Stimulated activated CD4-positive, alpha-beta T cell treated with anti-CD3 and anti-CD28 coated beads, TNF-alpha, amount 100 ng/mL, for 48 hours (primary cell): ENCODE measurements around the gene BAX.
A peak's percentile ranks its signal among the peaks of the same experiment; 100 is the strongest.
"Not testable (repeated sequence)": the region's sequence is repeated elsewhere in the genome, so short reads cannot be mapped to it uniquely, and the experiment has no call there.

Experiments
- DNase-seq, 3 donors: peaks; one replicate each; pipeline ENCODE4 v3.0.0-alpha.2; 2020; ENCODE audit warnings: low read depth in 3 of 3

Gene BAX

DNA sequence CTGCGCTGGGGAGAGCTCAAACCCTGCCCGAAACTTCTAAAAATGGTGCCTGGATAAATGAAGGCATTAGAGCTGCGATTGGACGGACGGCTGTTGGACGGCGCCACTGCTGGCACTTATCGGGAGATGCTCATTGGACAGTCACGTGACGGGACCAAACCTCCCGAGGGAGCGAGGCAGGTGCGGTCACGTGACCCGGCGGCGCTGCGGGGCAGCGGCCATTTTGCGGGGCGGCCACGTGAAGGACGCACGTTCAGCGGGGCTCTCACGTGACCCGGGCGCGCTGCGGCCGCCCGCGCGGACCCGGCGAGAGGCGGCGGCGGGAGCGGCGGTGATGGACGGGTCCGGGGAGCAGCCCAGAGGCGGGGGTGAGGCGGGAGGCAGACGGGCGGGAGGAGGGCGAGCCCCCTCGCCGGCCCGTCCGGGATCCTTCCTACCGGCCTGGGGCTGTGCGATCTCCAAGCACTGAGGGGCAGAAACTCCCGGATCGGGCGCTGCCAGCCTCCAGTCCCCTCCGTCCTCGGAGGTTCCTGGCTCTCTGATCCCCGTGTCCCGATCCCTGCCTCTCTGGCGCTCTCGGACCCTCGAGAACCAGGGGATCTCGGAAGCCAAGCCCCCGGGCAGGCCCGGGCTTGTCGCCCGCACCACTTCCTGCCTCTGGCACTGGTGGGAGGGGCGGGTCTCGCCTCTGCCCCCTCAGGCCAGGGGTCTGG, at the start of gene BAX:
TSS of gene BAX (plus strand) at position 281 of the 713 bp plus-strand sequence. CDS start at position 335, 54 bp downstream.
- DNase-seq: peak; percentile 95 to 96 (median 95)

DNA sequence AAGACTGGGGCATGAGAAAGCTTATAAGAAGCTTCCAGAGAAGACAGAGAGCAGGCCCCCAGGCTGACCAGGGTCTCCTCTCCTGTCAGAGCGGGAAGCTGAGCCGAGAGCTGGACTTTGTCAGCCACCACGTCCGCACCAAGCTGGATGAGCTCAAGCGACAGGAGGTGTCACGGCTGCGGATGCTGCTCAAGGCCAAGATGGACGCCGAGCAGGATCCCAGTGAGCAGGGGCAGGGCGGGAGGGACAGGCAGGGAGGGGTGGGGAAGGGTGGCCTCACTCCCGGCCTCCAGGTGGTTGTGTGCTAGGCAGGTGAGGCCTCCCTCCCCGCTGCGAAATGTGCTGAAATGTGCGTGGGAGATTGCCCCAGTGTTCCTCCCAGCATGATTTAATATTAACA, 49.0 kb upstream of the BAX start:
- no peak for DNase-seq

DNA sequence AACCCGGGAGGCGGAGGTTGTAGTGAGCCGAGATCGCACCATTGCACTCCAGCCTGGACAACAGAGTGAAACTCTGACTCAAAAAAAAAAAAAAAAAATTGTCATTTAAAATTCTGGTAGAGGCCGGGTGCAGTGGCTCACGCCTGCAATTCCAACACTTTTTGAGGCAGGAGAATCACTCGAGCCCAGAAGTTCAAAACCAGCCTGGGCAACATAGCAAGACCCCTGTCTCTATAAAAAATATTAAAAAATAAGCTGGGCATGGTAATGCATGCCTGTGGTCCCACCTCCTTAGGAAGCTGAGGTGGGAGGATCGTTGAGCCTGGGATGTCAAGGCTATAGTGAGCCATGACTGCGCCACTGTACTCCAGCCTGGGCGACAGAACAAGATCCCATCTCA, 48.4 kb upstream of the BAX start:
- DNase-seq: no peak

DNA sequence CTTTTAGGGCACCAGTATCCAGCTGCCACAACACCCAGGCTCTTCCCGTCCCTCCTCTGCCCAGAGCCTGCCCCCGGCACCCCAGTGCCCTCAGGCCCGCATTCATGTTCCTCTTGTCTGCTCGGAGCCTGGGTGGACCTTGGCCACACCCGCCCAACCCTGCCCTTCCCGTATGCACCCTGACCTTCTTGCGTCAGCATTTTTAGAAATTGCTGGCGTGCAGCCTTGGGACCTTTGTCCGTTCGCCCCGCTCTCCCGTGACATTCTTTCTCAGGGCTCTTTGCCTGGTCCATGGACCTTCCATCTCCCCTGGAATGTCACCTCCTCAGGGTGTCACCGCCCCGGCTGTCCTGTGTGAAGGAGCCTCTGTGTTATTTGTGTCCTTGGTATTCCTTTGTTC, 47.0 kb upstream of the BAX start:
- DNase-seq: no peak

DNA sequence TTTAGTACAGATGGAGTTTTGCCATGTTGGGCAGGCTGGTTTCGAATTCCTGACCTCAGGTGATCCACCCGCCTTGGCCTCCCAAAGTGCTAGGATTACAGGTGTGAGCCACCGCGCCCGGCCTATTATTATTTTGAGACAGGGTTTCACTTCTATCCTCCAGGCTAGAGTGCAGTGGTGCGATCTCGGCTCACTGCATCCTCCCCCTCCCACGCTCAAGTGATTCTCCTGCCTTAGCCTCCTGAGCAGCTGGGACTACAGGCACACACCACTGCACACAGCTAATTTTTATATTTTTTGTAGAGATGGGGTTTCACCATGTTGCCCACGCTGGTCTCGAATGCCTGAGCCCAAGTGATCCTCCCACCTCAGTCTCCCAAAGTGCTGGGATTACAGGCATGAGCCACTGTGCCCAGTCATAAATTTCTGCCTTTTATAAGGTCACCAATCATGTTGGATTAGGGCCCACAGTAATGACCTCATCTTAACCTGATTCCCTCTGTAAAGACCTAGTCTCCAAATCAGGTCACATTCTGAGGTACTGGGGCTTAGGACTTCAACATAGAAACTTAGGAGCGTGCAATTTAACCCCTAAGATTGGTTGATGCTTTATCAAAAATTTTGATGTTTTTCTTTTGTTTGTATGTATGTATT, 45.1 kb upstream of the BAX start:
- not testable (repeated sequence) for DNase-seq

DNA sequence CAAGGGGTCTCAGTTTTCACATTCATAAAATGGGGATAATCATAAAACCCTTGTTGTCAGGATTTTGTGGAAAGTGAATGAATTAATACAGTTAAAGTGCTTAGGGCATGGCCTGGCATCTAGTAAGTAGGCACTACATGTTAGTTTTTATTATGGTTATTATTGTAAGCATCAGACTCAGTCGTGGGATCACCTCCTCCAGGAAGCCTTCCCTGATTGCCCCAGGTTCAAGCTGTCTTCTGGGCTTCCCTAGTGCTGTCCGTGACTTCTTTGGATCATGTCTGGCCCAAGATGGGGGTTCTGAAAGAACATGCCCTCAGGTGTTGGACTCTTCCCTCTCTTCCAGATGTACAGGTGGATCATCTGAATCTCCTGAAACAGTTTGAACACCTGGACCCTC, 43.9 kb upstream of the BAX start:
- no peak for DNase-seq

DNA sequence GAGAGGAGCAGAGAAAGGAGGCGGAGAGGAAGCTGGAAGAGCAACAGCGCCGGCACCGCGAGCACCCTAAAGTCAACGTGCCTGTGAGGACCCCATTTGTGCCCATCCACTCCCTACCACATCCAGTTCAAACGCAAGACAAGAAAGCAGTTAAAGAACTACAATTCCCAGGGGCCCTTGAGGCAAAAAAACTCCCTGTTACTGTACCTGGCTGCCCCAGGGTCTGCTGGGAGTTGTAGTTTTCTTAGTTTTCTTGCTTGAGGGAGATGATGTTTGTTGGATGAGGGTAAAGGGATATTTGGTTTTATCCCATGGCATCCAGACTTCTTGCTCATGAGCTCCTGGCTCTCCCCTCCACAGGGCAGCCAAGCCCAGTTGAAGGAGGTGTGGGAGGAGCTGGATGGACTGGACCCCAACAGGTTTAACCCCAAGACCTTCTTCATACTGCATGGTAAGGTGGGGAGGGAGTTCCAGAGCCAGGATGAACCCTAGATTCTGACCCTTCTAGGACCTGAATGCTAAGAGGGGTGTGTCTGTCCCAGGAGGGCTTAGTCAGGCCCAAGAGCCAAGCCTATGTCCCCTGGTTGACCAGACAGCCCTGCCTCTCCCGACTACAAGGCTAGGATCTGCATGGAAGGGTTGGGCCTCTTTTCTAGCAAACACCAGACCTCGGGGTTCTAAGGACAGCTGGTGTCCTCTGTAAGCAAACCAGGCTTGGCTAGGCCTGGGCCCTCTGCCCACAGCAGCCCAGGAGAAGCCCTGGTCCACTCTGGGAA, 41.4 kb upstream of the BAX start:
- DNase-seq: no peak

DNA sequence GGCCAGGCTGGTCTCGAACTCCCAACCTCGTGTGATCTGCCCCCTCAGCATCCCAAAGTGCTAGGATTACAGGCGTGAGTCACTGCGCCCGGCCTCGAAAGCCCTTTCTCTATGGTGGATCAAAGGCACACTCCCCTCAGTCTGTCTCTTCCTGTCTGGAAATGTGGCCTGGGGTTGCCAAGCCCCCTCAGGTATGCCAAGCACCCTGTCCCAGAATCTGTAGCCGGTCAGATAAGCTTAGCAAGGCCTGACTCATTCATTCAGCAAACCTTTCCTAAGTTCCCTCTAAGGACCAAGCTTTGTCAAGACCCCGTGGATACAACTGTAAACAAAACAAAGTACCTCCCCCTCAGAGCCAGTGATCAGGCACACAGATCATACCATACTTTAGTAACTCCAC, 40.5 kb upstream of the BAX start:
- no peak for DNase-seq

DNA sequence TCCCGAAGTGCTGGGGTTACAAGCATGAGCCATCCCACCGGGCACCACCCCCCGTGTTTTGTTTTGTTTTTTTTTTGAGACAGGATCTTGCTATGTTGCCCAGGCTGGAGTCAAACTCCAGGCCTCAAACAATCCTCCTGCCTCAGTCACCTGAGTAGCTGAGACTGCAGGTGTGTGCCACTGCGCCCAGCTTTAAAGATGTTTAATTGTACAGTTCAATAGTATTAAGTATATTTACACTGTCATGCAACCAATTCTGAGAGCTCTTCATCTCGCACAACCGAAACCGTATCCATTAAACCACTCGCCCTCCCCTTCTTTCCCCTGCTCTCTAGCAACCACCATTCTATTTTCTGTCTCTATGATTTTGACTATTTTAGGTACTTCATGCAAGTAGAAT, 38.9 kb upstream of the BAX start:
- no peak for DNase-seq

DNA sequence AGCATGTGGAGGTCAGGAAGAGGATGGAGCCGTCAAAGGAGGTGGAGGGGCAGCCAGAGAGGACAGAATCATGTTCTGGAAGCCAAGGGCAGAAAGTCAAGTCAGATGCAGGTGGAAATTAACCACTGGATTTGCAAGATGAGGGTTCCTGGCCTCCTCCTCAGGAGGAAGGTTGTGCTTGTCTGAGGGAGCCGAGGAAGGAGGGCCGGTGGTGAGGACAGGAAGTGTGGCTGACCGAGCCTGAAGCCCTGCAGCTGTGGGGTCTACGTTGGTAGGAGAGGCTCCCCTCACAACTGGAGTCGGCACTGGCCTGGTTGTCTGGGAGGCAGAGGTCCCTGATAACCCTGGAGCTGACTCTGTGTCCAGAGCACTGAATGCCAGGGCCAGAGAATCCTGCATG, 36.6 kb upstream of the BAX start:
- DNase-seq: no peak

DNA sequence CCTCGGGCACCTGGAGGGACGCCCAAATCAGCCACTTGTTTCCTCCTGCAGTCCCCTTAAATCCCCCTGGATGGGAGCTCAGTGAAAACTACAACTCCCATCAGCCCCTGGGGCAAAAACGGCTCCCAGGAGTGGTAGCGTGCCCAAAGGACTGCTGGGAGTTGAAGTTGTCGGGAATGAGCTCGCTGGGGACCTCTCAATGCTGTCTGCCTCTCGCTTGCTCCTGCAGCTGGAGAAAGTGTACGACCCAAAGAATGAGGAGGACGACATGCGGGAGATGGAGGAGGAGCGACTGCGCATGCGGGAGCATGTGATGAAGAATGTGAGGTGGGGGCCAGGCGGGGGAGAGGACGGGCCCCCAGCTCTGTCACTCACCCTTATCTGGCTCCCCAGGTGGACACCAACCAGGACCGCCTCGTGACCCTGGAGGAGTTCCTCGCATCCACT, 35.9 kb upstream of the BAX start:
- DNase-seq: no peak

DNA sequence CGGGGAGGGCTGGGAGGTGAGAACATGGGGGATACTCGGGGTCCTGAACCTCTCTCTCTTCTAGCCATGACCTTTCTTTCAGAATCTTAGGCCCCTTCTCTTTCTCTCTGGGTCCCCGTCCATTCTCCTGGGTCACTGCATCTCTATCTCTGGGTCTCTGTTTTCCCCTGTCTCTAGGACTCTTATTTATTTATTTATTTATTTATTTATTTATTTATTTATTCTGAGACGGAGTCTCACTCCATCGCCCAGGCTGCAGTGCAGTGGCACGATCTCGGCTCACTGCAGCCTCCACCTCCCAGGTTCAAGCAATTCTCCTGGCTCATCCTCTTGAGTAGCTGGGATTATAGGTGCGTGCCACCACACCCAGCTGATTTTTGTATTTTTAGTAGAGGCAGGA, 35.4 kb upstream of the BAX start:
- DNase-seq: not testable (repeated sequence)

DNA sequence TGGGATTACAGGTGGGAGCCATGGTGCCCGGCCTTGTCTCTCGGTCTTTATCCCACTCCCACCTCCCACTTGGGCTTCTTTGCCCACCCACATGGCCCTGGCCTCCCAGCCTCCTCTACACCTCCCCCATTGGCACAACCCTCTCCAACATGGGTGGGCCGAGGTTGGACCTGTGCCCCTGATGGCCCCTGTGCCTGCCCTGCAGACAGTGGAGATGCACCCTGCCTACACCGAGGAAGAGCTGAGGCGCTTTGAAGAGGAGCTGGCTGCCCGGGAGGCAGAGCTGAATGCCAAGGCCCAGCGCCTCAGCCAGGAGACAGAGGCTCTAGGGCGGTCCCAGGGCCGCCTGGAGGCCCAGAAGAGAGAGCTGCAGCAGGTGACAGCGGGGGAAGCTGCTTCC, 33.7 kb upstream of the BAX start:
- DNase-seq: no peak

DNA sequence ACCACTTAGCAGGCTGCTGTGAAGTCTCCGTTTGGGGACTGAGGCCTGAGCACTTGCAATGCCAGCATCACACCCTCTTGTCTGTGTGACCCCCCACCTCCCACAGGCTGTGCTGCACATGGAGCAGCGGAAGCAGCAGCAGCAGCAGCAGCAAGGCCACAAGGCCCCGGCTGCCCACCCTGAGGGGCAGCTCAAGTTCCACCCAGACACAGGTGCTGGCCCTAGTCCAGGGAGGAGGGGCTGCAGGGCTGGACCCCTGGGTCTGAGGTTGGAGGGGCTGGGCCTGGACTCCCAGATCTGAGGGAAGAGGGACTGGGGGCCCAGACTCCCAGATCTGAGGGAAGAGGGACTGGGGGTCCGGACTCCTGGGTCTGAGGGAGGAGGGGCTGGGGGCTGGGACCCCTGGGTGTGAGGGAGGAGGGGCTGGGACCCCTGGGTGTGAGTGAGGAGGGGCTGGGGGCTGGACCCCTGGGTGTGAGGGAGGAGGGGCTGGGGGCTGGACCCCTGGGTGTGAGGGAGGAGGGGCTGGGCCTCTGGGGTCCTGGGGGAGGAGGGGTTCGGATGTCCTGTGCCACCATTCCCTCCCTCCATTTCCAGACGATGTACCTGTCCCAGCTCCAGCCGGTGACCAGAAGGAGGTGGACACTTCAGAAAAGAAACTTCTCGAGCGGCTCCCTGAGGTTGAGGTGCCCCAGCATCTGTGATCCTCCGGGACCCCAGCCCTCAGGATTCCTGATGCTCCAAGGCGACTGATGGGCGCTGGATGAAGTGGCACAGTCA, 32.8 kb upstream of the BAX start:
- DNase-seq: no peak

DNA sequence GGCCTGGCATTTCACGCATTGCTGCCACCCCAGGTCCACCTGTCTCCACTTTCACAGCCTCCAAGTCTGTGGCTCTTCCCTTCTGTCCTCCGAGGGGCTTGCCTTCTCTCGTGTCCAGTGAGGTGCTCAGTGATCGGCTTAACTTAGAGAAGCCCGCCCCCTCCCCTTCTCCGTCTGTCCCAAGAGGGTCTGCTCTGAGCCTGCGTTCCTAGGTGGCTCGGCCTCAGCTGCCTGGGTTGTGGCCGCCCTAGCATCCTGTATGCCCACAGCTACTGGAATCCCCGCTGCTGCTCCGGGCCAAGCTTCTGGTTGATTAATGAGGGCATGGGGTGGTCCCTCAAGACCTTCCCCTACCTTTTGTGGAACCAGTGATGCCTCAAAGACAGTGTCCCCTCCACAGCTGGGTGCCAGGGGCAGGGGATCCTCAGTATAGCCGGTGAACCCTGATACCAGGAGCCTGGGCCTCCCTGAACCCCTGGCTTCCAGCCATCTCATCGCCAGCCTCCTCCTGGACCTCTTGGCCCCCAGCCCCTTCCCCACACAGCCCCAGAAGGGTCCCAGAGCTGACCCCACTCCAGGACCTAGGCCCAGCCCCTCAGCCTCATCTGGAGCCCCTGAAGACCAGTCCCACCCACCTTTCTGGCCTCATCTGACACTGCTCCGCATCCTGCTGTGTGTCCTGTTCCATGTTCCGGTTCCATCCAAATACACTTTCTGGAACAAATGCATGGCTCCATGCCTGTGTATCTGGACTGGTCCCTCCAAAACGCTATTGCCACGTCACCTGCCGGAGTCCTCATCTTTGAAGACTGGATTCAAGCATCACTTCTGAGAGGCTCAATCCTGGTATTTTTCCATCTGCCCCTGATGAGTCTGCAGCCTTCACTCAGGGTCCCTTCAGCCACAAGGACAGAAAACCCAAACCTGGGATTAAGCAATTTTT, 31.9 kb upstream of the BAX start:
- DNase-seq: no peak

DNA sequence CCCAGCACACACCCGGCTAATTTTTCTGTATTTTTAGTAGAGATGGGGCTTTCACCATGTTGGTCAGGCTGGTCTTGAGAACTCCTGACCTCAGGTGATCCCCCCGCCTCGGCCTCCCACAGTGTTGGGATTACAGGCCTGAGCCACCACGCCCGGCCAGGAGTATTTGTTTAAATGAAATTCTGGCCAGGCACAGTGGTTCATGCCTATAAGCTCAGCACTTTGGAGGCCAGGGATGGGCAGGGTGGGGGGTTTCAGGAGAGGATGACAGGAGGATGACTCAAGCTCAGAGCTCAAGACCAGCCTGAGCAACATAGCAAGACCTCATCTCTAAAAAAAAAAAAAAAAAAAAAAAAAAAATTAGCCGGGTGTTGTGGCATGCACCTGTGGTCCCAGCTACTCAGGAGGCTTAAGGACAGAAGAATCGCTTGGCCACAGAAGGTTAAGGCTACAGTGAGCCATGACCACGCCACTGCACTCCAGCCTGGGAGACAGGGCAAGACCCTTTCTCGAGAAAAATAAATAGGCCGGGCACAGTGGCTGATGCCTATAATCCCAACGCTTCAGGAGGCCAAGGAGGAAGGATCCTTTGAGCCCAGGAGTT, 29.3 kb upstream of the BAX start:
- no peak for DNase-seq

DNA sequence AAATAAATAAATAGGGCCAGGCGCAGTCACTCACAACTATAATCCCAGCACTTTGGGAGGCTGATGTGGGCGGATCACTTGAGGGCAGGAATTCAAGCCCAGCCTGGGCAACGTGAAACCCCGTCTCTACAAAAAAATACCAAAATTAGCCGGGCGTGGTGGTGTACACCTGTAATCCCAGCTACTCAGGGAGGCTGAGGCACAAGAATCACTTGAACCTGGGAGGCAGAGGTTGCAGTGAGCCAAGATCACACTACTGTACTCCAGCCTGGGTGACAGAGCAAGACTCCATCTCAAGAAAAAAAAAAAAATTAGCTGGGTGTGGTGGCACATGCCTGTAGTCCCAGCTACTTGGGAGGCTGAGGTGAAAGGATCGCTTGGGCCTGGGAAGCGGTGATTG, 28.8 kb upstream of the BAX start:
- DNase-seq: not testable (repeated sequence)

DNA sequence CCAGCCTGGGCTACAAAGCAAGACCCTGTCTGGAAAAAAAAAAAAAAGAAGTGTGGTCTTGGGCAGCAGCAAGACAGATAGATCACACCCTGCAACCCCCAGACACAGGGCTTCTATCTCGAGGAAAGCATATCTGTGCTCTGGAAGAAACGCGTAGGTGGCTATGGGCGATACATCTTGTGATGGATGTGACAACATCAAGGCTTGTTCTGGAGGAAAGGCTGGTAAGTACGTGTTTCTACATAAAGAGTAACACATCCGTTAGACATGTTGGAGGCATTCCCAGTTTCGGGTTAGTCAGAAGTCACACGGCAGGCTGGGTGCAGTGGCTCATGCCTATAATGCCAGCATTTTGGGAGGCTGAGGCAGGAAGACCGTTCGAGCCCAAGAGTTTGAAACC, 27.8 kb upstream of the BAX start:
- peak in 1 of 3 donors; percentile 15 for DNase-seq

DNA sequence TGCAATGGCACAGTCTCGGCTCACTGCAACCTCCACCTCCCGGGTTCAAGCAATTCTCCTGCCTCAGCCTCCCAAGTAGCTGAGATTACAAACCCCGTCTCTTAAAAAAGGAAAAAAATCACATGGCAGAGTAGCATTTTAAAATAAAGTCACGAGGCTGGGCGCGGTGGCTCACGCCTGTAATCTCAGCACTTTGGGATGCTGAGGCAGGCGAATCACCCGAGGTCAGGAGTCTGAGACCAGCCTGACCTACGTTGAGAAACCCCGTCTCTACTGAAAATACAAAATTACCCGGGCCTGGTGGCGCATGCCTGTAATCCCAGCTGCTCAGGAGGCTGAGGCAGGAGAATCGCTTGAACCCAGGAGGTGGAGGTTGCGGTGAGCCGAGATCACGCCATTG, 27.0 kb upstream of the BAX start:
- DNase-seq: not testable (repeated sequence)
